CD4-positive, alpha-beta T cell treated with Interleukin-4 for 4 hours (primary cell): ENCODE results near the gene TFAP2C.

ENCODE experiments used
- DNase-seq: peaks from one replicate; pipeline ENCODE4 v3.0.0-alpha.2; 2020

TFAP2C gene

DNA sequence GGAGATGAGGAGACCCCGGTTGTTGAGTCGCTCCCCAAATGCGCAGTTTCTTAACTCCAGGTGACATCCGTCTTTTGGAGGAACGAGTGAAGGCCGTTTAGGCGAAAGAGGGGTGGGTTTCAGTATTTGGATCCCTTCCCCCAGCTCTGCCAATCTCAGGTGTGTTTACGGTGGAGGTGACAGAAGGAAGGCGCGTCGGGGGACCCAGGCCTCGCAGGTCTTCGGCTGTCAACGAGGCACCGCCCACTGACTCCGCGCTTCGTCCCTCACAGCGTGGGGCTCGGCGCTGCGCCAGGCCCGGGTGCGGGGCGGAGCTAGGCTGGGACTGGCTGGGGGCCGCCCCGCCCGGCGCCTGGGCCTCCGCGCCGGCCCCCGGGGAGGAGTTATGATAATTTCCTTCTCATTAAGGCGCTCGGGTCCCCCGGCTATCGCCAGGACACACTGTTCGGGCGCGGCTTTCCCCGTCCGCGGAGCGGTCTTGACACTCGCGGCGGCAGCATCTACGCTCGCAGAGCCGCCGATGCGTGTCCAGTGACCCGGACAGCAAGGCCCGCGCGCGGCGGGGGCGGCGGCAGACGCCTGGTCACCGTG lies at the start of gene TFAP2C:
Gene TFAP2C (plus strand): TSS at position 434 of the 591 bp plus-strand sequence. CDS start 239 bp downstream, outside the sequence.
- no peak for DNase-seq

DNA sequence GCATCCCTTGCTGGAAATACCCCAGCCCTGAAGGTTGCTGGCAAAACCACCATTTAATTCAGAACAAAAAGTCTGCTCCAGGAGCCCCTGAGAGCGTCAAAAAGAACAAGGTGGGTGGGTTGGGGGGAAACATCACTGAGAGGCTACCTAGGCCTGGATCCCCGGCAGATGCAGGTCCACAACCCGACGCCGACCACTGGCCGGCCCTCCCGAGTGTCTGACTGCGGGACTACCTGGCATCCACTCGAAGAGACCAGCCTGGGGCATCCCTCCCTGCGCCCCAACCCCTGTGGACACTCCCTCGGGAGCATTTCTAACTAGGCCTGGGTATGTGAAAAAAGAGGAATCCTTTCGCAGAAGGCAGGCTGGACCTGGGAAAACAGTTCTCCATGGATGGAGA lies 48.9 kb upstream of the TFAP2C start:
- DNase-seq: no peak

DNA sequence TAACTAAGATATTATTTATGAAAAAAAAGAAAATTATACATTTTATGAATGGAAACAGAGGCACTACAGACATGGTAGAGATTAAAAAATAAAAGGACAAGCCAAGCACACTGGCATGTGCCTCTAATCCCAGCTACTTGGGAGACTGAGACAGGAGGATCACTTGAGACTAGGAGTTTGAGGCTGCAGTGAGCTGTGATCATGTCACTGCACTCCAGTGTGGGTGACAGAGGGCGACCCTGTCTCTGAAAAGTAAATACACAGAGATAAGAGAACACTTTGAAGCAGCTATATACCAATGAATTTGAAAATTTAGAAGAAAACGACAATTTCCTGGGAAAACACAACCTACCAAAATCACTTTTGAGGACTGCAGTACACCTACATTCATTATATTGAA lies 47.4 kb upstream of the TFAP2C start:
- no peak for DNase-seq

DNA sequence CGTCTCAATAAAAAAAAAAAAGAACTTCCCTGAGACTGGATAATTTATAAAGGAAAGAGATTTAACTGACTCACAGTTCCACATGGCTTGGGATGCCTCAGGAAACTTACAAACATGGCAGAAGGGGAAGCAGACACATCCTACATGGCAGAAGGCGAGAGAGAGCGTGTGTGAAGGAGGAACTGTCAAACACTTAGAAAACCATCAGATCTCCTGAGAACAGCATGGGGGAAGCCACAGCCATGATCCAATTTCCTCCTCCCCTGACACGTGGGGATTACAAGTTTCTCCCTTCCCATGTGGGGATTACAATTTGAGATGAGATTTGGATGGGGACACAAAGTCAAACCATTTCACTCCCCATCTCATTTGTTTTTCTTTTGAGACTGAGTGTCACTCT lies 46.6 kb upstream of the TFAP2C start:
- DNase-seq: no peak

DNA sequence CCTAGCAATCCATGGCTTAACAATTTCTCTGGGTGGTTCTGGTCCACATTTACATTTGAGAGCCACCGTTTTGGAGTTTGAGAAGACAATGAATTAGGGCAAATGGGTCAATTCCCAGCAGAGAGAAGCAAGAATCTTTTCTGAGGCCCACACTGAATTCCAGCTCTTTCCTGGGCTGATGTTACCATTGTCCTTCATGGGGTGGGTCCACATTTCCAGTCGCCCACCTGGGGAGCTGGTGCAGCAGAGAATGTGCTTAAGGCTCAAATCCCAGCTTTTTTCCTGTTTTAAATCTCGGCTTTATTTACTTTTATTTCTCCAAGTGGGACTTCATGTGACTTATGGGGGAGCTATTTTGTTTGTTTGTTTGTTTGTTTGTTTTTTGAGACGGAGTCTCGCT lies 44.2 kb upstream of the TFAP2C start:
- no peak for DNase-seq

DNA sequence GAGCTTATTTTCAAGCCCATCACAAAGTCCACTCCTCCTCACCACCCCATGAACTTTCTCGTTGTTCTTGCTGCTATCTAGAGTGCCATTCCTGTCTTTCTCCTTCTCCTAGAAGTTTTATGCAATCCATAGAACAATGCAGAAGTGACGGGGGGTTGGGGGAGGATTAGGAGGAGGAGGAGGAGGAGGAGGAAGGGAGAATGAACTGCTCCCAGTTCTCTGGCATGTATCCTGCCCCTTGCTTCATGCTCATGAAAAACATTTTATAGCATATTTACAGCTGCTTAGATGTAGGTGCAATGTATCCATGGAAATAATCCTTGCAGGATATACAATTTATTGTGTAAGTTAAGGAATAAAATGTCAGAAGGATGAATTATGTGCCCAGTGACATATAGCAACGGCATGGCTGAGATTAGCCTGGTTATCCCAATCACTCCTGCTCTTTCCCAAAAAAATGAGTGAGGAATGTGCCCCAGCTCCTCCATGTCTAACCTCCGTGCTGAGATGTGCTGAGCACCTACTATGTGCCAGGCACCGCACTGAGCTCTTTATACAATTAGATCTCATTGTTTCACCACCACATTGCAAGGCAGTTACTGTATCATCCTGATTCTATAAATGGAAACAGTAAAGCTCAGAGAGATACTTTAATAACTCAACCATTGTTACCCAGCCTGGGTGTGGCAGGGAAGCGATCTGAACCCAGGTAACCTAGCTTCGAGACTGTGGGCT lies 41.6 kb upstream of the TFAP2C start:
- DNase-seq: no peak

DNA sequence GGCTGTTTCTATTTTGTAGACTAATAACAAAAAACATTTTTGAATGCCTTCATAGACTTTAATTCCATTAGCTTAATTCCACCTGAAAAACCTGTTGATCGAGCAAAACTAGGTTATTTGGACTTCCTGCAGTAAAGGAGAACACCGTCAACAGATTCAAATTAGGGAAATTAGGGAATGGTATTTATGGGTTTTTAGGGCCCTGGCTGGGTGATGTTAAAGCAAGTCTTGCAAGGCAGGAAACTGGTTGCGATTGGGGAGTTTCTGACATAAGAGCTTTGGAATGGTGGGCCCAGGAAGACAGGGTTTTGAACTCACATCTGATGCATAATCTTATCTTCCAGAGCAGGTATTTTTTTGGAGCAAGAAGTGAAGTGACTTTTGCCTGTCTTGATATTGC lies 40.1 kb upstream of the TFAP2C start:
- no peak for DNase-seq

DNA sequence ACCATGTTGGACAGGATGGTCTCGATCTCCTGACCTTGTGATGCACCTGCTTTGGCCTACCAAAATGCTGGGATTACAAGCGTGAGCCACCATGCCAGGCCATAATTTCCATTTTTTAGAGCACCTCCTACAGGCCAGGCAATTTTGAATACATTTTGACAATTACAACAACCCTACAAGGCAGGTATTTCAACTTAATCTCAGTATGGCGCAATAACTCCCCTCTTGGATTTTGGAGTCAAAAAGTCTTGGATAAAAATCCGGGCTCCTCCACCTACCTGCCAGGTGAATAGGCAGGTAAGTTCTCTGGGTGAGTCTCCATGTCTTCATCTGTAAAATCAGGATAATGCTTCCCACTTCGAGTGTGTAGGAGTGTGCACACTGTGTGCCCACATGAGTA lies 39.5 kb upstream of the TFAP2C start:
- DNase-seq: no peak

DNA sequence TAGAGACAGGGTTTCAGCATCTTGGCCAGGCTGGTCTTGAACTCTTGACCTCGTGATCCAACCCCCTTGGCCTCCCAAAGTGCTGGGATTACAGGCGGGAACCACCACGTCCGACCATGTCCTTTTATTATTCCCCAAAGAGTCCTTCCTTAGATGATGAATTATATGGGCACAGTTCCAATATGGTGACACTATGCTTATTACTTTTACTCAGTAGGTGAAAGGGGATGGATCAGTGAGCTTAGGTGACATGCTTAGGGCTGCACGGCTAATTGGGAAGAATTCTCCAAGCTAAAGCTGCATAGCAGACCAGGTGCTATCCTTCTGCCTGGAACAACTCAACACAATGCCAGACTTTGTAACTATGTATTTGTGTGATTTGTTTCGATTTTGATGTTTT lies 38.2 kb upstream of the TFAP2C start:
- DNase-seq: no peak

DNA sequence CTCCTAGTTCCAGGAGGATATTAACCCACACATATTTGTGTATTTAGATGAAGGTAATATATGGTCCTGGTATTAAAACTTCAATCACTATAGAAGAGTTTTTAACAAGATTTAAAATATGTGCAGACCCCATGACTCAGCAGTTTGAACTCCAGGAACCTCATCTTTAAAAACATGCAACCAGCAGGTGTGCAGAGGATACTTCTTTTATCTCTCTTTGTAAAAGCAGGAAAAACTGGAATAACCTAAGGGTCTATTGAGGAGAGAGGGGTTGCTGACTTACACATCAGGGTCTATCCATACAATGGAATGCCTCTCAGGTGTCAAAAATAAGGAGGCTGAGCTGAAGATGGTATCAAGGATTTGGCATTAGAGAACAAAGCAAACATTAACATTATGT lies 36.9 kb upstream of the TFAP2C start:
- DNase-seq: no peak

DNA sequence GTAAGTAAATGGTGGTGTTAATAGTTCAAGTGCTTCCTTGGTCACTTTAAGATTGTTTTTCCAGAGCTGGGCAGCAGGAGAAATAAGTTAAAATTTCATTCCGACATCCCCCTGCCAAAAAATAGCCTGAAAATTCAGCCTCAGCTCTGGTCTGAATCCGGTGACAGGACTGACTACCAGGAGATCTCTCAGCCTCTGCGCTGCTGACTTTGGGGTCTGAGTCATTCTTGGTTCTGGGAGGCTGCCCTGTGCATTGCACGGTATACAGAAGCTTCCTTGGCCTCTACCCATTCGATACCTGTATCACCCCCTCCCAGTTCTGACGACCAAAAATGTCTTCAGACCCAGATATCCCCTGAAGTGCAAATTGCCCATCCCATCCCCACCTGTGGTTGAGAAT lies 36.3 kb upstream of the TFAP2C start:
- no peak for DNase-seq

DNA sequence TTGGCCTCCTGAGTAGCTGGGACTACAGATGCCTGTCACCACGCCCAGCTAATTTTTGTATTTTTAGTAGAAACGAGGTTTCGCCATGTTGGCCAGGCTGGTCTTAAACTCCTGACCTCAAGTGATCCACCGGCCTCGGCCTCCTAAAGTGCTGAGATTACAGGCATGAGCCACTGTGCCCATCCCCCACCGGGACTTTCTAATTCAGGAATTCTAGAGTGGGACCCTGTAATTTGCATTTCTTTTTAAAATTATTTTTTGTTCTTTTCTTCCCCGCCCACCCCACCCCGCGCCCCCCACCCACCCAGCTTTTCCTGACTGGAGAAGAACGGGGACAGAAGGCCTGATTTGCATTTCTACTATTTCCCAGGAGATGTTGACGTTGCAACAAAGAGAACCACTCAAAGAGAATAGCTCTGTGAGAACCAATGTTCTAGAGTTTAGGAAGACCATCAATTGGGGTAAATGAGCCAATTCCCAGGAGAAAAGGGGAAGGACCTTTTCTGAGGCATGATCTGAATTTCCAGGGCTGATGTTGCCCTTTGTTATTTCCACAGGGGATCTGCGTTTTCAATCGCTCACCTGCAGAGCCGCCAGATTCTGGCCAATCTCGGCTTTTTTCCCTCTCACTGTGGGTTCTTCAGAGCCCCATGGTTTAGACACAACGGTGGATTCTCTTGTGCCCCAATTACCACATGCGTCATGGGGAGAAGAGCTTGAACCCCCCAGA lies 33.2 kb upstream of the TFAP2C start:
- no peak for DNase-seq

DNA sequence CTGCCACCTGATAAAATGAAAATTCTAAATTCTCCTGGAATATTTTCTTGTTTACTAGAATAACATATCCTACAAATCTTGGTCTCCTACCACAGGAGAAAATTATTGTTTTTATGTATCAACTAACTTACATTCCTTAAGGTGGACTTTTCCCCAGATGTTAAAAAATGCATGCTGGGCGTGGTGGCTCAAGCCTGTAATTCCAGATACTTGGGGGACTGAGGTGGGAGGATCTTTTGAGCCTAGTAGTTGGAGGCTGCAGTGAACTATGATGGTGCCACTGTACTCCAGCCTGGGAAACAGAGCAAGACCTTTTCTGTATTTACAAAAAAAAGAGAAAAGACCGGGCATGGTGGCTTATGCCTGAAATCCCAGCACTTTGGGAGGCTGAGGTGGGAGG lies 27.9 kb upstream of the TFAP2C start:
- DNase-seq: no peak

DNA sequence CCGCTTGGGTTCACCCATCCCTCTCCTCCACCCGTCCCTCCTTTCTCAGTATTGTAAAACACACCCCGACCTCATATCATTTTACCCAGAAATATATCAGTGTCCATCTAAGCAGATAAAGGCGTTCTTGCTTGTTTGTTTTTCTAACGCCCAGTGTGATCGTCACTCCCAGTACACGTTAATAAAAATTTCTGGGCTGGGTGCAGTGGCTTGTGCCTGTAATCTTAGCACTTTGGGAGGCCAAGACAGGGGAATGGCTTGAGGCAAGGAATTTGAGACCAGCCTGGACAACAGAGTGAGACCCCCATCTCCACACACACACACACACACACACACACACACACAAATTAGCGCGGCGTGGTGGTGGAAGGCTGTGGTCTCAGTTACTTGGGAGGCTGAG lies 24.4 kb upstream of the TFAP2C start:
- DNase-seq: no peak

DNA sequence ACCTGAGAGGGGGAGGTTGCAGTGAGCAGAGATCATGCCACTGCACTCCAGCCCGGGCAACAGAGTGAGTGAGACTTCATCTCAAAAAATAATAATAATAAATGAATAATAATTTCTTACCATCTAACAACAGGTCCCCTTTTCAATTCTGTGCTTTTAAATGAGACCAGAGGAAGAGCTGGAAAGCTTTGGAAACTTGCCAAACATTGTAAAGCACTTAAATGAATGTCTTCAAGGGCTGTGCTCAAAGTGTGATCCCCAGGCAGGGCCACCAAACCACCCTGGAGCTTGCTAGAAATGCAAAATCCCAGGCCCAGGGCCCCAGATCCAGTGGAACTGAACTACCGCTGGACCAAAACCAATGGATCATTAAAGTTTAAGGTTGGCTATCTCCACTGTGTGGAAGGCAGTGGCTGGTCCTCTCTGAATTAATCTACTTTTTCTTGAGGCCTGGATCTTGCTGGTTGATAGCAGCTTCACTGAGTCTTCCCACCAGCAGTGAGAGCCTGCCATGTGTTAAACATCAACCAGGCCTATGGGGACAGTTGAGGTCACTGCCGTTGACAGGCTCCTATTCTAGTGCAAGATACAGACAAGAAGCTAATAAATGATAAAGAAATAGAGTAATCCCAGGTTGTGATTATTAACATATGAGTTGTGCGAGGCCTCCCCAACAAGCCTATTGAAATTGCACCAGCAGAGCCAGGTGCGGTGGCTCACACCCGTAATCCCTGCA lies 23.7 kb upstream of the TFAP2C start:
- DNase-seq: no peak

DNA sequence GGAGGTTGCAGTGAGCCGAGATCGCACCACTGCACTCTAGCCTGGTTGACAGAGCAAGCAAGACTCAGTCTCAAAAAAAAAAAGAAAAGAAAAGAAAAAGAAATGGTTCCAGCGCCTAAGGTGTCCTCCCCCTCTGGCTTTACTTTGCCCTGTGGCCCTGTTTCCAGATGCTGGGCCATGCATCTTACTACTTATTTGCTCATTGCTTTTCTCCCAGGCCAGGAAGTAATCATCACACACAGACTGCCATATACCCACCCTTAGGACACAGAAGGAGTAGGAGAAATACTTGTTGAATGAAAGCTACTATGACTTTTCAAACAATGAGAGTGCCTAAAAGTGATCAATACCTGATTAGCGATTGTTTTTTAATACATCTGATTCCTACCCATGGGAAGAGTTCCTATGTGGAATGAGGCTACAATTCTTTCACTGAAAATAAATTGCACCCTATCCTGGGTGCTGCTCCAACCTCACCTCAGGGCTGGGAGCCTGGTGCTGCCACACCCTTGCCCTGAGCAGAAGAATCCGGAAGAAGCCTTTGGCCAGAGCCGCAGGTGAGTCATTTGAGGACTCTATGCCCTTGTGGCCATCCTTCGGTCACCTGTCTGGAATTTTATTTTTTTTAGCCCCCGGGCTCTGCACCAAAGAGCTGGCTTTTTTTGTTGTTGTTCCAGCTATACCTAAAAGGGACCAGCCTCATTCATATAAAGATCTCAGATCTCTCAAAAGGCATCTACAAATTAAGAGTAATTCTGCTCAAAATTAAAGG lies 22.7 kb upstream of the TFAP2C start:
- DNase-seq: no peak

DNA sequence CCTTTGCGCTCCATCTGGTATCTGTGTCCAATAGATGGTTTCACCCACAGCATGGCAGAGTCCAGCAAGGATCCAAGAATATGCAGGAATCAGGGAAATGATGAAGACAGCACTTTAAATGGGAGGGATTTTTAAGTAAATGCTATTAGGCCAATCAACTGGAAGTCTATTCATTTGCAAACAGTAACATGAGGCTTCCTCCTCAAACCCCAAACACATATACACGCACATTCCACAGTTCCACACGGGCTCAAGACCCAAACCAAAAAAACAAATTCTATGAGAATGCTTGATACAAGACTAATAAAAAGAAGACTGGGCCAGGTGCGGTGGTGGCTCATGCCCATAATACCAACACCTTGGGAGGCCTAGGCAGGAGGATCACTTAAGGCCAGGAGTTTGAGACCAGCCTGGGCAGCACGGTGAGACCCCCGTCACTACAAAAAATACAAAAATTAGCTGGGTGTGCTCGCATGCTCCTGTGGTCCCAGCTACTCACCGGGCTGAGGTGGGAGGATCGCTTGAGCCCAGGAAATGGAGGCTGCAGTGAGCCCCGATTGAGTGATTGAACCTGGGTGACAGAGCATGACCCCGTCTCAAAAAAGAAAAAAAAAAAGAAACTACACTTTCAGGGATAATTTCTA lies 21.9 kb upstream of the TFAP2C start:
- DNase-seq: no peak

DNA sequence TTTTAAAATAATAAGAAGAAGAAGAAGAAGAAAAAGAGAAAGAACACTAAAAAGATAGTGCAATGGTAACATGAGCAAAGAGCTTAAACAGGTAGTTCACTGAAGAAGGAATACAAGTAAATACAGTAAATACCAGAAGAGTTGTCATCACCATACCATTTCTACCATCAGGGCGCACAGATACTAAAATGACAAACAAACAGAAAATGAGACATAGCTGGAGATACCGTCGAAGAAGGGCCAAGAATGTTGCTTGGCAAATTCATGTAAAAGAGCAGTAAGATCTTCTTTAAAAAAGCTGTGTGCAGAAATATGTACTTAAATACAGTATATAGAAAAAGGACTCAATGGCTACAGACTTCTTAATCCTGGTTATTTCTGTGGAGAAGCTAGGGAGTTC lies 20.7 kb upstream of the TFAP2C start:
- DNase-seq: no peak

DNA sequence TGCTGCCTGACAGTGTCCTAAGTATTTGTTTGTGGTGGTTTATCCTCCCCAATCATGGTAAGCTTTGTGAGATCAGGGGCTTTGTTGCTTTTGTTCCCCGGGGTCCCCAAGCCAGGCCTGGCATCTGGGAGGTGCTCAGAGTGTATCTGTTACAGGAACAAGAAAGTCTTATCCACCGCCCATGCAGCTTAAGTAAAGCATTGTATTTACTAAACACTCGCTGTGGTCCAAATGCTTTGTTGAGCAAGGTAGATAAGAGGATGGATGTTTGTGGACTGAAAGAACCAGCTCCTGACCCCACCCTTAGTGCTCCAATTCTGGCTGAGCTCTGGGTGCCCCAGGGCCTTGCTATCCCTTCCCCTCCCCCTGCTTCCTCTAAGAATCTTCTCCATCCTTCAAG lies 19.8 kb upstream of the TFAP2C start:
- no peak for DNase-seq

DNA sequence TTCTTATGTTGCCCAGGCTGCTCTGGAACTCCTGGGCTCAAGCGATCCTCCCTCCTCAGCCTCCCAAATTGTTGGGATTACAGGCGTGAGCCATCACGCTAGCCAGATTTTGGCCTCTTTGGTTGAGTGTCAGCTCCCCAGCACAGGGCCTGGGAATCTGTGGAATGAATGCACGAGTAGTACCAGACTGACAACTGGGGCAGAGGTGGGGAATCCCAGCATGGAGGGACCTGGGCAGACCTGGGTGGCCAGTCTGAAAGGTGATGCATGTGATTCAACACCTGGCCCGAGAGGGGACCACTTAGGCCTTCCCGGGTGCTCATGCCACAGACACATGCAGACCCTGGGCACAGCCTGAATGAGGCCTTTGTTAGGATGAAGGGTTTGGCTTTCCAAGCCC lies 19.0 kb upstream of the TFAP2C start:
- no peak for DNase-seq

DNA sequence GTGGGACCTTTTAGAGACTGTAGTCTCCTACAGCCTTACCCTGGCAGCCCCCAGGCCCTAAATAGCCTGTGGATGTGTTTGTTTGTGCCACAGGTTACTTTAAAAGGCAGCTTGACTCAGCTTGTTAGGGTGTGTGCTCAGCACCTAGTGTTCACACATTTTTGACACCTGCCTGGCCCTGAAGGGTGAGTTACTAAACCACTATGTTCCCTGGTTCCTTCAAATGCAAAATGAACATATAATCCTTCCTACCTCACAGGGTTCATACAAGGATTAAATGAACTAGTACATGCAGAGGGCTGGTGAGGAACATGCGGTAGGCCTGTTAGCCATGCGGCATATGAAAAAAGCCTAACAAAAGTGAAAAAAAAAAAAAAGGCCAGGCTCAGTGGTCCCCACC lies 14.9 kb upstream of the TFAP2C start:
- no peak for DNase-seq

DNA sequence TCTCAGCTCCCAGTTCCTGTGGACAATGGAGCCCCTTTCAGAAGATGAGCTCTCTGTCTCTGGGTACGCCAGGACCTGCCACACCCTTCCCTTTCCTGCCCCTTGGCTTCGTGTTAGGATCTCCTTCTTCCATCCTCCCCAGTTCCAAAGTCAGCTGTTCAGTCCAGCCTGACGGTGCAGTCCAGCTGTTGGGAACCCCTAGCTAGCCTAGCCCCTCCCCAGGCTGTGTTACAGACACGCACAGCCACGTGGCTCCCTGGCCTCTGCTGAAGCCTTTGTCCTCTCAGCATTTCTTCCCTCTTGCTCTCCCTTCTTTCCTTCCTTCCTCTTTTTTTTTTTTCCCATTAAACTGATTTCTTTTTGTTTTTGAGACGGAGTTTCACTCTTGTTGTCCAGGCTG lies 12.4 kb upstream of the TFAP2C start:
- DNase-seq: no peak
